GM12878 (cell line): Measurements from ENCODE around the gene PDIA4. TPM values are rescaled to one million over a fixed set of nuclear protein-coding genes. Genes with fewer than 3 reads are reported as not detected.
A peak's percentile ranks its signal among the peaks of the same experiment; 100 is the strongest.
"Not testable (repeated sequence)": the region's sequence is repeated elsewhere in the genome, so short reads cannot be mapped to it uniquely, and the experiment has no call there.

ENCODE experiments used
- ATAC-seq: fragments of 200-7000 bp; cut with Tn5 transposase; 3 replicates; pipeline ENCODE4 v1.9.1; 2020; ENCODE audit warnings: mild to moderate bottlenecking, moderate library complexity
- BruUV-seq: library from RNA; stranded (reverse); fragments of 400-500 nt; replicated peaks from 2 replicates; lab custom pipeline; 2021; lab: Mats Ljungman, UMichigan
- CTCF ChIA-PET: fragments of 300-600 bp; sonication (Branson Sonifier 250); formaldehyde crosslinking; extraction: SDS; loops from one replicate; lab custom pipeline; 2021; ENCODE audit warnings: inconsistent platforms; lab: Yijun Ruan, JAX
- POLR2A ChIA-PET: fragments of 350-600 bp; formaldehyde crosslinking; extraction: SDS; loops from one replicate; lab custom pipeline; 2021; ENCODE audit warnings: inconsistent platforms; lab: Charles Lee
- RAD21 ChIA-PET: fragments of 300-600 bp; sonication (Branson Sonifier 250); formaldehyde crosslinking; loops from one replicate; lab custom pipeline; 2023; ENCODE audit warnings: antibody characterized with exemption; ENCODE audit not compliant: unreplicated experiment; lab: Charles Lee
- SMC1A ChIA-PET: fragments of 300-600 bp; sonication (Branson Sonifier 250); formaldehyde crosslinking; loops from one replicate; lab custom pipeline; 2023; ENCODE audit not compliant: unreplicated experiment, uncharacterized antibody; lab: Charles Lee
- DNase-seq: peaks from one replicate; pipeline ENCODE4 v3.0.0-alpha.2; 2011; ENCODE audit warnings: low read depth, low spot score
- FAIRE-seq: peaks from 3 replicates; lab custom pipeline; 2011; peaks lifted over from hg19 to GRCh38; lab: Jason Lieb, UNC
- H2AFZ ChIP-seq: 2 replicates; pipeline ENCODE4 v1.6.0; 2011; ENCODE audit warnings: low read depth, low read length, control low read depth; ENCODE audit not compliant: control insufficient read depth
- H3K27ac ChIP-seq: 2 replicates; pipeline ENCODE4 v1.5.1; 2011; ENCODE audit warnings: control low read depth; ENCODE audit not compliant: control insufficient read depth, insufficient read depth
- H3K27me3 ChIP-seq, 2 experiments: replicated peaks in 1 of 2; 2 replicates each; pipeline versions ENCODE4 v1.6.0 to v1.6.1; 2011; ENCODE audit warnings: low read length in 1 of 2; ENCODE audit not compliant: control insufficient read depth in 2 of 2, insufficient read depth in 2 of 2
- H3K36me3 ChIP-seq, 2 experiments: 2 replicates each; pipeline ENCODE4 v1.5.1; 2011; ENCODE audit warnings: low read length in 1 of 2; ENCODE audit not compliant: control insufficient read depth in 2 of 2, insufficient read depth in 2 of 2
- H3K4me1 ChIP-seq: 2 replicates; pipeline ENCODE4 v1.6.1; 2011; ENCODE audit warnings: mild to moderate bottlenecking, low read length, moderate library complexity, mixed read lengths; ENCODE audit not compliant: control insufficient read depth, insufficient read depth
- H3K4me2 ChIP-seq: 2 replicates; pipeline ENCODE4 v1.6.0; 2011; ENCODE audit warnings: control low read depth; ENCODE audit not compliant: control insufficient read depth, insufficient read depth
- H3K4me3 ChIP-seq: fragments of 200-600 bp; sonication (generic); 2 replicates; pipeline ENCODE4 v1.5.1; 2016
- H3K79me2 ChIP-seq: 2 replicates; pipeline ENCODE4 v1.6.0; 2011; ENCODE audit warnings: low read length; ENCODE audit not compliant: control insufficient read depth, insufficient read depth
- H3K9ac ChIP-seq: 2 replicates; pipeline ENCODE4 v1.8.0; 2011; ENCODE audit warnings: low read length, control low read depth, mixed read lengths; ENCODE audit not compliant: control insufficient read depth, insufficient read depth
- H3K9me3 ChIP-seq: replicated peaks from 3 replicates; pipeline ENCODE4 v1.5.1; 2011; ENCODE audit warnings: mild to moderate bottlenecking, low read length; ENCODE audit not compliant: control insufficient read depth, insufficient read depth
- H4K20me1 ChIP-seq: 2 replicates; pipeline ENCODE4 v1.6.0; 2011; ENCODE audit not compliant: control insufficient read depth, insufficient read depth
- ATF3 ChIP-seq: IDR thresholded peaks from 2 replicates; pipeline ENCODE4 v1.6.1; 2011; ENCODE audit warnings: low read depth, mild to moderate bottlenecking, low read length, moderate library complexity, borderline replicate concordance; ENCODE audit errors: extremely low read depth
- BMI1 ChIP-seq: fragments of 450-650 bp; IDR thresholded peaks from 2 replicates; pipeline ENCODE4 v1.6.1; 2016; ENCODE audit warnings: mild to moderate bottlenecking, moderate library complexity, borderline replicate concordance
- CREB1 ChIP-seq: IDR thresholded peaks from 2 replicates; pipeline ENCODE4 v1.6.1; 2012; ENCODE audit warnings: low read depth, mild to moderate bottlenecking, inconsistent platforms
- HDAC2 ChIP-seq: fragments of 200-600 bp; sonication (generic); IDR thresholded peaks from 2 replicates; pipeline ENCODE4 v1.6.1; 2017
- HDGF ChIP-seq: fragments of 450-650 bp; IDR thresholded peaks from 2 replicates; pipeline ENCODE4 v1.6.1; 2016; ENCODE audit warnings: antibody characterized with exemption
- JUNB ChIP-seq: IDR thresholded peaks from 2 replicates; pipeline ENCODE4 v1.6.1; 2016; ENCODE audit warnings: antibody characterized with exemption, mild to moderate bottlenecking
- KAT2A ChIP-seq: conservative IDR thresholded peaks from 2 replicates; pipeline ENCODE4 v1.6.1; 2011; ENCODE audit warnings: low read depth, low read length; ENCODE audit not compliant: control insufficient read depth
- MTA3 ChIP-seq: IDR thresholded peaks from 2 replicates; pipeline ENCODE4 v1.6.1; 2012; ENCODE audit warnings: low read length, inconsistent platforms, borderline replicate concordance
- RELA ChIP-seq: fragments of 450-650 bp; IDR thresholded peaks from 2 replicates; pipeline ENCODE4 v1.8.0; 2014; ENCODE audit warnings: borderline replicate concordance; ENCODE audit not compliant: partially characterized antibody
- RELB ChIP-seq: fragments of 450-650 bp; IDR thresholded peaks from 2 replicates; pipeline ENCODE4 v1.6.1; 2017; ENCODE audit warnings: low read depth, mild to moderate bottlenecking, moderate library complexity
- SMARCA5 ChIP-seq: fragments of 450-650 bp; IDR thresholded peaks from 2 replicates; pipeline ENCODE4 v1.6.1; 2017; ENCODE audit warnings: mild to moderate bottlenecking
- ZNF622 ChIP-seq: fragments of 450-650 bp; IDR thresholded peaks from 2 replicates; pipeline ENCODE4 v1.6.1; 2017; ENCODE audit warnings: mild to moderate bottlenecking, inconsistent platforms
- WGBS: methylation state at CpG from one replicate; pipeline ENCODE4 v1.1.6; 2016; ENCODE audit warnings: low lambda C conversion rate; ENCODE audit not compliant: insufficient replicate concordance, insufficient coverage; ENCODE audit errors: missing lambda C conversion rate; 5-methylcytosine and 5-hydroxymethylcytosine counted together
- in situ Hi-C: fragments of 300-500 bp; cut with MboI; formaldehyde crosslinking; loops from 9 replicates; pipeline ENCODE4 v1.14.3; 2018; ENCODE audit warnings: mixed read lengths
- intact Hi-C: fragments of 100-400 bp; cut with micrococcal nuclease; formaldehyde crosslinking; loops from one replicate; pipeline ENCODE4 v1.14.2; 2022; ENCODE audit not compliant: unreplicated experiment
- polyA plus RNA-seq, 11 experiments: library from polyadenylated mRNA; depleted of rRNA in 4 of 11; unstranded in 6 of 11; stranded (reverse) in 5 of 11; fragments of >200 nt; fragmentation: Nextera tagmentation in 4 of 11; fragmentation: Illumina TruSeq in 1 of 11; extraction: Ambion mirVana in 4 of 11; extraction: Trizol in 1 of 11; gene quantifications; 1 replicate in 1 of 11; 2 replicates in 10 of 11; pipeline versions ENCODE4 v1.2.1 to v1.2.3, GENCODE V29; 2011 to 2016; ENCODE audit warnings: inconsistent platforms in 2 of 11, missing spikeins in 2 of 11, low read depth in 1 of 11
- total RNA-seq, 4 experiments: library from RNA; depleted of rRNA in 3 of 4; stranded (reverse); fragments of >200 nt in 3 of 4; fragmentation: Illumina TruSeq in 1 of 4; extraction: Trizol in 1 of 4; gene quantifications; 2 replicates each; pipeline versions ENCODE4 v1.2.1 to v1.2.3, GENCODE V29; 2013 to 2021
- TF ChIP-seq, protein P1 (sequence below): IDR thresholded peaks from 2 replicates; pipeline ENCODE4 v1.6.1; 2011; ENCODE audit warnings: low read depth, low read length, improper control_type of control experiment, borderline replicate concordance

The PDIA4 gene
- total and polyA plus RNA-seq, 10 of the 15 experiments (the other 5 are each of a cell fraction or from before 2014, with no cell fraction given), result 7.1 to 306 (median 106) TPM

DNA sequence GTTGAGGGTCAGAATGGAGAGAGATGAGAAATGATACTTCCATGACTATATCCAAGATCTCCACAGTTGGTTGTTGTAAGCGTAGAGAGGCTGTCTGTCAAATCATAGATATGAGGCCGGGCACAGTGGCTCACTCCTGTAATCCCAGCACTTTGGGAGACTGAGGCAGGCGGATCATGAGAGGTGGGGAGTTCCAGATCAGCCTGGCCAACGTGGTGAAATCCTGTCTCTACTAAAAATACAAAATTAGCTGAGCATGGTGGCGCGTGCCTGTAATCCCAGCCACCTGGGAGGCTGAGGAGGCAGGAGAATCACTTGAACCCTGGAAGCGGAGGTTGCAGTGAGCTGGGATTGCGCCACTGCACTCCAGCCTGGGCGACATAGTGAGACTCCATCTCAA is 2.1 kb upstream of the PDIA4 start:
- SMC1A ChIA-PET, result interaction anchor here (1.7 kb wide), 1 partner anchor 35 kb away, joined by 3 read pairs; no protein-coding TSS in a partner anchor
- H3K4me1 ChIP-seq, H3K27me3 ChIP-seq, H3K36me3 ChIP-seq, H3K4me2 ChIP-seq, H3K9ac ChIP-seq, ATAC-seq, RAD21 ChIA-PET, intact Hi-C loops, H3K27ac ChIP-seq, H3K4me3 ChIP-seq, DNase-seq, H2AFZ ChIP-seq, BruUV-seq, H3K9me3 ChIP-seq, FAIRE-seq, H4K20me1 ChIP-seq, in situ Hi-C loops: not testable (repeated sequence)
- CTCF ChIA-PET, result interaction anchor here (2.8 kb wide), 1 partner anchor 35 kb away, joined by 12 read pairs; no protein-coding TSS in a partner anchor
- POLR2A ChIA-PET, result interaction anchor here (1.1 kb wide), 1 partner anchor 10 kb away, joined by 8 read pairs; no protein-coding TSS in a partner anchor
- peaks cover 29% of the 10 kb centered on the region for H3K79me2 ChIP-seq
- 87% methylated on average over 8 of the region's 9 CpGs for whole genome bisulfite sequencing

DNA sequence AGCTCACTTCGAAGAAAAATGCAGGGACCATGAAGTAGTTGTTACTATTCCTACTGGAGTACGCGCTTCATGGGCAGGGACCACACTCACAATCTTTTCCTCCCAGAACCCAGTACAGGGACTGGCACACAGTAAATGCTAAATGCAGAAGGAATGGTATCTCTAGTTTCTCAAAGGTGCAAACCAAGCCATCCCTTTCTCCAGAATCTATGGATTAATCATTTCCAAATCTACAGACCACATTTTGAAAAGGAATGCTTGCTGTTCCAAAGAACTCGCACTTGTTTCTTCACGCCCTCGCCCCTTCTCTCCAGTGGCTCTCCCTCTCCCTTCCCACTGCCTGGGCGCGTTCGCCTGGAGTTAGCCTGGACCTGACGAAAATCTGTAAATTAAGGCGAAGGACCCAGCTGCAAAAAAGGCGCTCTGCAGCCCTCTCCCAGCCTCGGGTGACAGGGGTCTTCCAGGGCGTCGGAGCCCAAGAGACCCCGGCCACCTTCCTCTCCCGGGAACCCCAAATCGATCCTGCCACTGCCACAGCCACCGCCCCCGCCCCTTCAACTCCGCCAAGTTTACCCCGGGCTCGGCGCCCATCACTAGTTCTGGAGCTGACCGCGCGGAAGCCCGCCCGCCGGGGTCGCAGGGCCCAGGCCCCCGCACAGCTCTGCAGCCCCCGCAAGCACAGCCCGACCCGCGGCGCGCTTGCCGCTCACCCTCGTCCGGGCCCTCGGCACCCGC is 527 bp downstream of the PDIA4 start:
- peak overlapping the region; percentile 90 for H3K4me2 ChIP-seq
- H3K4me3 ChIP-seq, result peak overlapping the region; percentile 76
- ChIA-PET POLR2A (interaction anchor here (0.6 to 1.8 kb wide), 4 partner anchors 32 to 86 kb away, joined by 3 to 12 read pairs (median 5); no protein-coding TSS in a partner anchor), CTCF (interaction anchor here (1.1 to 10.6 kb wide), 4 partner anchors 21 to 40 kb away, joined by 3 to 75 read pairs (median 10); no protein-coding TSS in a partner anchor), RAD21 (interaction anchor here (1.2 to 1.5 kb wide), 2 partner anchors 38 to 64 kb away, joined by 3 to 9 read pairs; no protein-coding TSS in a partner anchor), SMC1A (interaction anchor here (1.2 to 1.4 kb wide), 3 partner anchors 21 to 23 kb away, joined by 4 to 7 read pairs (median 4); no protein-coding TSS in a partner anchor)
- FAIRE-seq (no peak), ATAC-seq (no peak), DNase-seq (no peak)
- H2AFZ ChIP-seq, result peak overlapping the region; percentile 34; the same call in 1 of the 2 replicates
- no peaks in the 10 kb centered on the region for H3K27me3 ChIP-seq
- intact Hi-C loops (loop anchor here (2.0 to 5.0 kb wide), 4 partner anchors 37 to 145 kb away; partner anchors contain the start of genes EZH2, ZNF425 and ZNF786), in situ Hi-C loops (no loop called here)
- H3K9ac ChIP-seq, result peak overlapping the region; percentile 81
- 1% methylated on average over 43 of the region's 43 CpGs for WGBS
- no peaks in the 10 kb centered on the region for H3K9me3 ChIP-seq
- H3K4me1 ChIP-seq, result no peaks in the 10 kb centered on the region
- no TSS peak for BruUV-seq
- H3K27ac ChIP-seq, result peak overlapping the region; percentile 79
- no peaks in the 10 kb centered on the region for H4K20me1 ChIP-seq
- no peaks in the 10 kb centered on the region for H3K36me3 ChIP-seq
- peaks cover 52% of the 10 kb centered on the region for H3K79me2 ChIP-seq
- TF ChIP-seq KAT2A, result no peak
- TF ChIP-seq RELB, result no peak
- TF ChIP-seq HDGF, result no peak
- no peak for TF ChIP-seq ZNF622
- TF ChIP-seq CREB1, result no peak
- TF ChIP-seq RELA, result peak; percentile 21
- no peak for TF ChIP-seq BMI1
- no peak for TF ChIP-seq SMARCA5
- TF ChIP-seq ATF3, result no peak
- TF ChIP-seq, protein P1, sequence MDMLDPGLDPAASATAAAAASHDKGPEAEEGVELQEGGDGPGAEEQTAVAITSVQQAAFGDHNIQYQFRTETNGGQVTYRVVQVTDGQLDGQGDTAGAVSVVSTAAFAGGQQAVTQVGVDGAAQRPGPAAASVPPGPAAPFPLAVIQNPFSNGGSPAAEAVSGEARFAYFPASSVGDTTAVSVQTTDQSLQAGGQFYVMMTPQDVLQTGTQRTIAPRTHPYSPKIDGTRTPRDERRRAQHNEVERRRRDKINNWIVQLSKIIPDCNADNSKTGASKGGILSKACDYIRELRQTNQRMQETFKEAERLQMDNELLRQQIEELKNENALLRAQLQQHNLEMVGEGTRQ, result no peak
- no peak for TF ChIP-seq MTA3
- TF ChIP-seq HDAC2, result no peak
- no peak for TF ChIP-seq JUNB
